ENCODE results near the gene PAPSS1. TPM values are rescaled to one million over a fixed set of nuclear protein-coding genes. Genes with fewer than 3 reads are reported as not detected.

Gene PAPSS1
- total RNA-seq, 4 donors from 2014 or later: 40.4 to 80.8 (median 49.5) TPM

DNA sequence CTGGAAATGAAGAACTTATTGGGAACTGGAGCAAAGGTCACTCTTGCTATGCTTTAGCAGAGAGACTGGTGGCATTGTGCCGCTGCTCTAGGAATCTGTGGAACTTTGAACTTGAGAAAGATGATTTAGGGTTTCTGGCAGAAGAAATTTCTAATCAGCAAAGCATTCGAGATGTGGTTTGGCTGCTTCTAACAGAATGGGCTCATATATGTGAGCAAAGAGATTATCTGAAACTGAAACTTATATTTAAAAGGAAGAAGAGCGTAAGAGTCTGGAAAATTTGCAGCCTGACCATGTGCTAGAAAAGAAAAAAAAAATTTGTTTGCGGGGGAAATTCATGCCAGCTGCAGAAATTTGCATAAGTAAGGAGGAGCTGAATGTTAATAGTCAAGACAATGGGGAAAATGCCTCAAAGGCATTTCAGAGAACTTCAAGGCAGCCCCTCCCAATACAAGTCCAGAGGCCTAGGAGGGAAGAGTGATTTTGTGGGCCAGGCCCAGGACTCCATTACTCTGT, 35.9 kb upstream of the PAPSS1 start:
- Histone ChIP-seq H3K4me3 (no peak overlapping the region), H3K36me3 (no peaks in the 10 kb centered on the region), H3K9me3 (no peaks in the 10 kb centered on the region), H3K27me3 (no peaks in the 10 kb centered on the region), H3K4me1 (peaks cover 0 to 24% (median 3%) of the 10 kb centered on the region in 4 donors), H3K27ac (peak overlapping the region in 2 of 4 donors; percentile 29 to 74)
- 31% methylated on average over 4 of the region's 4 CpGs for whole genome bisulfite sequencing, 2 donors
- TF ChIP-seq, protein P1, sequence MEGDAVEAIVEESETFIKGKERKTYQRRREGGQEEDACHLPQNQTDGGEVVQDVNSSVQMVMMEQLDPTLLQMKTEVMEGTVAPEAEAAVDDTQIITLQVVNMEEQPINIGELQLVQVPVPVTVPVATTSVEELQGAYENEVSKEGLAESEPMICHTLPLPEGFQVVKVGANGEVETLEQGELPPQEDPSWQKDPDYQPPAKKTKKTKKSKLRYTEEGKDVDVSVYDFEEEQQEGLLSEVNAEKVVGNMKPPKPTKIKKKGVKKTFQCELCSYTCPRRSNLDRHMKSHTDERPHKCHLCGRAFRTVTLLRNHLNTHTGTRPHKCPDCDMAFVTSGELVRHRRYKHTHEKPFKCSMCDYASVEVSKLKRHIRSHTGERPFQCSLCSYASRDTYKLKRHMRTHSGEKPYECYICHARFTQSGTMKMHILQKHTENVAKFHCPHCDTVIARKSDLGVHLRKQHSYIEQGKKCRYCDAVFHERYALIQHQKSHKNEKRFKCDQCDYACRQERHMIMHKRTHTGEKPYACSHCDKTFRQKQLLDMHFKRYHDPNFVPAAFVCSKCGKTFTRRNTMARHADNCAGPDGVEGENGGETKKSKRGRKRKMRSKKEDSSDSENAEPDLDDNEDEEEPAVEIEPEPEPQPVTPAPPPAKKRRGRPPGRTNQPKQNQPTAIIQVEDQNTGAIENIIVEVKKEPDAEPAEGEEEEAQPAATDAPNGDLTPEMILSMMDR (IDR thresholded peaks at IDR 0.05): no peak
- no peak for TF ChIP-seq EP300 (IDR thresholded peaks at IDR 0.05)
- no peak for TF ChIP-seq POLR2A (IDR thresholded peaks at IDR 0.05)
- DNase-seq (ENCODE audit: low spot score in 2 of 2): no peak

DNA sequence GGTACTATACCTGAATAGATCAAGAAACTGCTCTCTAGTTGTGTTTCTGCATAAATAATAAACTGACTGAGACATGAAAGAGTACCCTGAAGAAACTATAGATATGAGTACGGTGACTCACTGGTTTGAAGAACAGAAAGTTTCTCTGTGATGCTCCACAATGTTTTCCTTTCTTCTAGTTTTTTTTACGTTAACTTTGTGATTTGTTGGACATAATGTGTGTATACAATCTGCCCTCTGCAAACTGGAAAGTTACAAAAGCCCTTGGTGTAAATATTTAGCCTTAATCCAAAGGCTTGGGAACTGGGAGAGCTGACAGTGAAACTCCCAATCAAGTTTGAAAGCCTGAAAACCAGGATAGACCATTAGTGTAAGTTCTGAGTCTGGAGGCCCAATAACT, 31.6 kb upstream of the PAPSS1 start:
- no peak overlapping the region for H3K27ac ChIP-seq
- 48 to 56% methylated on average over 2 of the region's 2 CpGs for WGBS, 2 donors
- no peaks in the 10 kb centered on the region for H3K36me3 ChIP-seq
- TF ChIP-seq POLR2A (IDR thresholded peaks at IDR 0.05): no peak
- TF ChIP-seq, protein P1 (IDR thresholded peaks at IDR 0.05): no peak
- TF ChIP-seq EP300 (IDR thresholded peaks at IDR 0.05): no peak
- no peak overlapping the region for H3K4me3 ChIP-seq
- H3K9me3 ChIP-seq: no peaks in the 10 kb centered on the region
- H3K27me3 ChIP-seq: no peaks in the 10 kb centered on the region
- no peak for DNase-seq (ENCODE audit: low spot score in 2 of 2)
- H3K4me1 ChIP-seq: peaks cover 0 to 13% (median 0%) of the 10 kb centered on the region in 4 donors

DNA sequence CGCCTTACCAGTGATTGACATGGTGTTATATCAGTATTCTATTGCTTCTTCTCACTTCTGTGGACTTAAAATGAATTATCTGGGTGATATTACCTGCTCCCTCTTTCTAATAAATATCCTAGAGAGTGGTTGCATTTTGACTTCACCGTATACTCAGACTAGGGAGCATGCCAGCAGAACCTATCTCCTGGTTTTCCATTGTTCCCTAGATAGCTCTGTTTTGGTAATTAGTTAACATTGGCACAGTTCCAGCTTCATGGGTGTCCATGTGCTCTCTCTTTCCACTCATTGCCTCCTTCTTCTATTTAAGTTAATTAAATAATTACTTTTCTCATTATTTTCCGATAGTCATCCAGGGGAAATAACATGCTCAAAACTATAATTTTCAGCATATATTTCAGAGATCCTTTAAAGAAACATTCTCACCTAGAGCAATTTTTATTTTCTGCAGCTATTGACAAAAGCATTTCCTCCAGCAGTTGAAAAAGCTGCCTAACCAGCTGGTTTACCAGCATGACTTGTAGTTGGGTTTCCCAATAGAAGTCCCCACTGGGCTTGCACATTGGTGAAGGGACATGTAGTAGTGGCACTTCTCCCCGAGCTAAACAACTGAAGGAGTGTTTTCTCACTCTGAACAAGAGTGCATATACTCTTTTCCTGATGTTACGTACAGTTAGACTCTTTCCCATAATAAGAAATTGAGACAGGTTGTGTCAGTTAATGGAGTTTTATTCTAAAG, 27.9 kb upstream of the PAPSS1 start:
- TF ChIP-seq, protein P1 (IDR thresholded peaks at IDR 0.05): no peak
- no peak for TF ChIP-seq POLR2A (IDR thresholded peaks at IDR 0.05)
- no peak for TF ChIP-seq EP300 (IDR thresholded peaks at IDR 0.05)
- 78 to 84% methylated on average over 5 of the region's 5 CpGs for WGBS, 2 donors
- no peak for DNase-seq (ENCODE audit: low spot score in 2 of 2)
- no peak overlapping the region for H3K4me3 ChIP-seq
- H3K4me1 ChIP-seq: no peaks in the 10 kb centered on the region
- H3K27ac ChIP-seq: no peak overlapping the region
- H3K27me3 ChIP-seq: no peaks in the 10 kb centered on the region
- no peaks in the 10 kb centered on the region for H3K36me3 ChIP-seq
- H3K9me3 ChIP-seq: no peaks in the 10 kb centered on the region

DNA sequence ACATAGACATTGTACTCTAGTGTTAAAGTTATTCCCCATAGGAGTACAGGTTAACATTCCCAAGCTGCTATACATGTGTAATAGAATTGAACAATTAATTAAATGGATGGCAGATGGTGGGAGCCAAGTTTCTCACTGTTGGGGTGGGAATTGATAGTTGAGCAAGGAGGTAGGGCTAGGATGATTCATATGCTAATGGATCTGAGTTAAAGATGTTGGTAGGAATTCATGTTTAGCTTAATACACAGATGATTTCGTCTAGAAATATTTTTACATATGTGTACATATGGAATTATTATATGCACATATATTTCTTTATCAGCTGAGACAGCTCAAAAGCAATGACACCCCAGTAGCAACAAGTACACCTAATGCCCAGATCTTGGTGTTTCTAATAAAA, 26.1 kb upstream of the PAPSS1 start:
- Histone ChIP-seq H3K27me3 (no peaks in the 10 kb centered on the region), H3K4me3 (no peak overlapping the region), H3K27ac (no peak overlapping the region), H3K36me3 (no peaks in the 10 kb centered on the region), H3K4me1 (peaks cover 0 to 8% (median 4%) of the 10 kb centered on the region in 4 donors), H3K9me3 (no peaks in the 10 kb centered on the region)
- WGBS, 2 donors: 81 to 87% methylated on average over 1 of the region's 1 CpG
- TF ChIP-seq, protein P1 (IDR thresholded peaks at IDR 0.05): no peak
- no peak for TF ChIP-seq POLR2A (IDR thresholded peaks at IDR 0.05)
- TF ChIP-seq EP300 (IDR thresholded peaks at IDR 0.05): no peak
- no peak for DNase-seq (ENCODE audit: low spot score in 2 of 2)

DNA sequence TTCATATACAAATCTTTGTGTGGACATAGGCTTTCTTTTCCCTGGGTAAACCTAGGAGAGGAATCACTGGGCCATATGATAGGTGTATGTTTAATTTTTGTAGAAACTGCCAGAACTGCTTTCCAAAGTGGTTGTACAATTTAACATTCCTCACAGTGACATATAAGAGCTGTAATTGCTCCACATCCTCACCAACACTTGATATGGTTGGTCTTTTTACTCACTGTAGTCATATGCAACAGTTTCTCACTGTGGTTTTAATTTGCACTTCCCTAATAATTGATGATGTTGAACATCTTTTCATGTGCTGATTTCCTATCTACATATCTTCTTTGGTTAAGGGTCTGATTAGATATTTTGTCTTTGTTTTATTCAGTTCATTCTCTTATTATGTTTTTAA, 24.5 kb upstream of the PAPSS1 start:
- Histone ChIP-seq H3K4me3 (no peak overlapping the region), H3K27ac (no peak overlapping the region), H3K9me3 (no peaks in the 10 kb centered on the region), H3K4me1 (peaks cover 0 to 19% (median 8%) of the 10 kb centered on the region in 4 donors), H3K27me3 (no peaks in the 10 kb centered on the region), H3K36me3 (no peaks in the 10 kb centered on the region)
- DNase-seq (ENCODE audit: low spot score in 2 of 2): no peak
- TF ChIP-seq POLR2A (IDR thresholded peaks at IDR 0.05) (no peak), EP300 (IDR thresholded peaks at IDR 0.05) (no peak)
- TF ChIP-seq, protein P1 (IDR thresholded peaks at IDR 0.05): no peak

Data from tibial nerve (tissue), 4 donors.